Stimulated activated naive CD4-positive, alpha-beta T cell (primary cell): ENCODE data around the gene P2RX7.

ENCODE experiments used
- DNase-seq, 6 experiments: peaks; one replicate each; lab custom pipeline; 2025; lab: John Stamatoyannopoulos, UW

P2RX7 gene

GRCh38 chr12:121229826-121230537 lies 97.3 kb downstream of the P2RX7 start:
- DNase-seq: peak in 5 of 6 experiments; percentile 10 to 45 (median 25)

GRCh38 chr12:121230538-121230907 lies 97.8 kb downstream of the P2RX7 start:
- no peak for DNase-seq

- DNase-seq: no peak
Measured at GRCh38 chr12:121232163-121232562, 99.5 kb downstream of the P2RX7 start.

- no peak for DNase-seq
Measured at GRCh38 chr12:121232977-121233627, 100.4 kb downstream of the P2RX7 start.

GRCh38 chr12:121233628-121234020 lies 100.9 kb downstream of the P2RX7 start:
- DNase-seq: no peak

GRCh38 chr12:121236776-121237175 lies 104.1 kb downstream of the P2RX7 start:
- DNase-seq: no peak

- DNase-seq: no peak
Measured at GRCh38 chr12:121237415-121237814, 104.7 kb downstream of the P2RX7 start.
